RPMI8226 (cell line): ENCODE measurements around the gene PILRB.
"Not testable (repeated sequence)": the region's sequence is repeated elsewhere in the genome, so short reads cannot be mapped to it uniquely, and the experiment has no call there.

Source experiments
- DNase-seq: peaks from one replicate; pipeline ENCODE4 v3.0.0-alpha.2; 2015

Gene PILRB

GRCh38 chr7:100356416-100357068 is 1.4 kb upstream of the PILRB start:
- DNase-seq = no peak

- DNase-seq = no peak
These were observed 771 bp upstream of the PILRB start for GRCh38 chr7:100357131-100357561.

GRCh38 chr7:100358857-100359212 is 918 bp downstream of the PILRB start:
- DNase-seq = no peak

GRCh38 chr7:100360135-100360854 is 2.4 kb downstream of the PILRB start:
- no peak for DNase-seq

- no peak for DNase-seq
These were observed 5.2 kb downstream of the PILRB start for GRCh38 chr7:100363098-100363497.

GRCh38 chr7:100363797-100364196 is 5.9 kb downstream of the PILRB start:
- DNase-seq = not testable (repeated sequence)

GRCh38 chr7:100364480-100364879 is 6.6 kb downstream of the PILRB start:
- DNase-seq = no peak

- DNase-seq = not testable (repeated sequence)
These were observed 8.1 kb downstream of the PILRB start for GRCh38 chr7:100365998-100366367.

GRCh38 chr7:100366411-100367250 is 8.7 kb downstream of the PILRB start:
- no peak for DNase-seq

- DNase-seq = no peak
These were observed 9.3 kb downstream of the PILRB start for GRCh38 chr7:100367251-100367620.

GRCh38 chr7:100367676-100368613 is 10.0 kb downstream of the PILRB start:
- DNase-seq = no peak

GRCh38 chr7:100369105-100369504 is 11.2 kb downstream of the PILRB start:
- peak; percentile 54 for DNase-seq

- DNase-seq = no peak
These were observed 12.4 kb downstream of the PILRB start for GRCh38 chr7:100370303-100370702.

- no peak for DNase-seq
These were observed 12.8 kb downstream of the PILRB start for GRCh38 chr7:100370746-100371145.

GRCh38 chr7:100371561-100372171 is 13.7 kb downstream of the PILRB start:
- no peak for DNase-seq

GRCh38 chr7:100372256-100372655 is 14.3 kb downstream of the PILRB start:
- DNase-seq = no peak

GRCh38 chr7:100372694-100373093 is 14.8 kb downstream of the PILRB start:
- DNase-seq = no peak

GRCh38 chr7:100373261-100373831 is 15.4 kb downstream of the PILRB start, which contains the start of gene PILRA:
Gene PILRA, plus strand, starts transcription at chr7:100373487. Its CDS starts 170 bp downstream, at chr7:100373657.
- no peak for DNase-seq

- DNase-seq = not testable (repeated sequence)
These were observed 16.1 kb downstream of the PILRB start for GRCh38 chr7:100373870-100374598.

GRCh38 chr7:100374601-100375000 is 16.7 kb downstream of the PILRB start:
- DNase-seq = no peak

- DNase-seq = no peak
These were observed 18.1 kb downstream of the PILRB start for GRCh38 chr7:100376066-100376465.
